Kidney (tissue), 14 donors: ENCODE measurements around the gene SEMA3A. TPM values are rescaled to one million over a fixed set of nuclear protein-coding genes. Genes with fewer than 3 reads are reported as not detected.

Experiments
- DNase-seq, 5 donors: peaks; one replicate each; pipeline ENCODE4 v3.0.0-alpha.2; 2013 to 2020
- FAIRE-seq: peaks from 2 replicates; lab custom pipeline; 2012; peaks lifted over from hg19 to GRCh38; lab: Jason Lieb, UNC
- H3K27ac ChIP-seq, 2 donors: one replicate each; pipeline ENCODE4 v1.7.0; 2013; ENCODE audit warnings: low read depth in 2 of 2, low read length in 2 of 2, inconsistent platforms in 1 of 2
- H3K27me3 ChIP-seq: one replicate; pipeline ENCODE4 v1.7.1; 2013; ENCODE audit warnings: low read length, inconsistent platforms; ENCODE audit not compliant: control insufficient read depth, insufficient read depth
- H3K36me3 ChIP-seq, 3 donors: one replicate each; pipeline versions ENCODE4 v1.7.0 to v1.7.1; 2013; ENCODE audit warnings: low read length in 3 of 3, control low read depth in 1 of 3, inconsistent platforms in 1 of 3; ENCODE audit not compliant: insufficient read depth in 3 of 3, control insufficient read depth in 2 of 3
- H3K4me1 ChIP-seq, 3 donors: one replicate each; pipeline versions ENCODE4 v1.7.0 to v1.7.1; 2013; ENCODE audit warnings: low read length in 3 of 3, inconsistent platforms in 1 of 3, low read depth in 1 of 3; ENCODE audit not compliant: control insufficient read depth in 2 of 3, insufficient read depth in 2 of 3
- H3K4me3 ChIP-seq, 3 donors: one replicate each; pipeline versions ENCODE4 v1.7.0 to v1.8.1; 2013; ENCODE audit warnings: low read length in 3 of 3, control low read depth in 1 of 3, inconsistent platforms in 1 of 3
- H3K9ac ChIP-seq, 3 donors: one replicate each; pipeline versions ENCODE4 v1.7.0 to v1.7.1; 2013; ENCODE audit warnings: low read length in 3 of 3, control low read depth in 1 of 3, inconsistent platforms in 1 of 3
- H3K9me3 ChIP-seq, 3 donors: one replicate each; pipeline versions ENCODE4 v1.7.0 to v1.7.1; 2013; ENCODE audit warnings: low read length in 3 of 3, control low read depth in 1 of 3, inconsistent platforms in 1 of 3; ENCODE audit not compliant: control insufficient read depth in 2 of 3, insufficient read depth in 1 of 3
- intact Hi-C: fragments of 100-400 bp; cut with DNase I; formaldehyde crosslinking; loops from one replicate; pipeline ENCODE4 v1.11.1; 2022
- polyA plus RNA-seq: library from polyadenylated mRNA; stranded (reverse); fragments of 350-450 nt; fragmentation: Illumina TruSeq; extraction: RNeasy Lipid Tissue Mini Kit (QIAGEN cat#74804); gene quantifications from one replicate; pipeline ENCODE4 v1.2.3, GENCODE V29; 2014; ENCODE audit warnings: low read depth, low replicate concordance; ENCODE audit not compliant: insufficient read depth
- total RNA-seq: library from RNA; stranded (reverse); fragmentation: NEBNext Ultra II Directional; extraction: Animal tissue kit (Norgen Biotek cat#: 25700); gene quantifications from one replicate; pipeline ENCODE4 v1.2.1, GENCODE V29; 2021
- TF ChIP-seq, protein P1 (sequence below): IDR thresholded peaks from 3 replicates; pipeline ENCODE4 v1.5.1; 2012; ENCODE audit warnings: mild to moderate bottlenecking, moderate library complexity, borderline replicate concordance; ENCODE audit not compliant: insufficient read depth; ENCODE audit errors: extremely low read depth
- donor health status: control.
- donor health status: control.
- donor health status: control.
- donor health status: control.
- donor health status: control.
- donor health status: DM: yes; HTN: yes; CAD: no.
- donor health status: Normal renal cell carcinoma (clear cell type).

The SEMA3A gene
- total and polyA plus RNA-seq, 2 donors from 2014 or later, result 0.34 to 10.7 TPM

DNA sequence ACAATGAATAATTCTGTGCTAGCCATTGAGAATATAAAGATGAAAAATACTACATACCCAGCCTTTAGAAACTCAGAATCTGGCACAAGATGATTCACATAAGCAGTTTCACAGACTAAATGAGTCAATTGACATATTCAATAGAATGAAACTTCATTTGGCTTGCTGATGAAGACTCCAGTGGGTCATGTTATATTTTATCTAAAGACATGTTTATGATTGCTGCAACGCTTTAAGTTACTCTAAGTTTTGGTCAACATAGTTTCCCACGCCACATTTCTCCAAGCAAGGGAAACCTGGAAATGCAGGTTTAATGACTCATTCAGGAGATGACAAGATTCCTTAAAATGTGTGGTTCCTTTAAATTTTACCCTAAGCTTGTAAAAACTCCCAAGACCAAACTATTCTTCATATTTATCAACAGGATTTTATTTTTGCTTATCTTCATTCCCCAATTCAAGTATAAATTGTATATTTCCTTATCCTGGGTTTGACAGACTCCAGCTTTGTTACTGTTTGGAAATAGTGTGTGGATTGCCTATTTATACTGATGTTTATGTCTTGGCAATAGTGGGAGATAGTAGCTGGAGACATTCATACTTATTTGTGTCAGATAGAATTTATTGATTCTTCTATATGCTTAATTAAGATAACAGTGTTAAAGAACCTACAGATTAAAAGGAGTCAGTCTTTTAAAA lies 6.6 kb downstream of the SEMA3A start:
- Histone ChIP-seq H3K4me3 (no peak overlapping the region), H3K27ac (no peak overlapping the region), H3K9me3 (no peaks in the 10 kb centered on the region), H3K27me3 (no peaks in the 10 kb centered on the region), H3K36me3 (no peaks in the 10 kb centered on the region), H3K9ac (no peak overlapping the region), H3K4me1 (no peaks in the 10 kb centered on the region)
- FAIRE-seq, result no peak
- TF ChIP-seq, protein P1, sequence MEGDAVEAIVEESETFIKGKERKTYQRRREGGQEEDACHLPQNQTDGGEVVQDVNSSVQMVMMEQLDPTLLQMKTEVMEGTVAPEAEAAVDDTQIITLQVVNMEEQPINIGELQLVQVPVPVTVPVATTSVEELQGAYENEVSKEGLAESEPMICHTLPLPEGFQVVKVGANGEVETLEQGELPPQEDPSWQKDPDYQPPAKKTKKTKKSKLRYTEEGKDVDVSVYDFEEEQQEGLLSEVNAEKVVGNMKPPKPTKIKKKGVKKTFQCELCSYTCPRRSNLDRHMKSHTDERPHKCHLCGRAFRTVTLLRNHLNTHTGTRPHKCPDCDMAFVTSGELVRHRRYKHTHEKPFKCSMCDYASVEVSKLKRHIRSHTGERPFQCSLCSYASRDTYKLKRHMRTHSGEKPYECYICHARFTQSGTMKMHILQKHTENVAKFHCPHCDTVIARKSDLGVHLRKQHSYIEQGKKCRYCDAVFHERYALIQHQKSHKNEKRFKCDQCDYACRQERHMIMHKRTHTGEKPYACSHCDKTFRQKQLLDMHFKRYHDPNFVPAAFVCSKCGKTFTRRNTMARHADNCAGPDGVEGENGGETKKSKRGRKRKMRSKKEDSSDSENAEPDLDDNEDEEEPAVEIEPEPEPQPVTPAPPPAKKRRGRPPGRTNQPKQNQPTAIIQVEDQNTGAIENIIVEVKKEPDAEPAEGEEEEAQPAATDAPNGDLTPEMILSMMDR, result no peak
- intact Hi-C loops, result no loop called here
- peak in 1 of 5 donors; percentile 31 for DNase-seq

DNA sequence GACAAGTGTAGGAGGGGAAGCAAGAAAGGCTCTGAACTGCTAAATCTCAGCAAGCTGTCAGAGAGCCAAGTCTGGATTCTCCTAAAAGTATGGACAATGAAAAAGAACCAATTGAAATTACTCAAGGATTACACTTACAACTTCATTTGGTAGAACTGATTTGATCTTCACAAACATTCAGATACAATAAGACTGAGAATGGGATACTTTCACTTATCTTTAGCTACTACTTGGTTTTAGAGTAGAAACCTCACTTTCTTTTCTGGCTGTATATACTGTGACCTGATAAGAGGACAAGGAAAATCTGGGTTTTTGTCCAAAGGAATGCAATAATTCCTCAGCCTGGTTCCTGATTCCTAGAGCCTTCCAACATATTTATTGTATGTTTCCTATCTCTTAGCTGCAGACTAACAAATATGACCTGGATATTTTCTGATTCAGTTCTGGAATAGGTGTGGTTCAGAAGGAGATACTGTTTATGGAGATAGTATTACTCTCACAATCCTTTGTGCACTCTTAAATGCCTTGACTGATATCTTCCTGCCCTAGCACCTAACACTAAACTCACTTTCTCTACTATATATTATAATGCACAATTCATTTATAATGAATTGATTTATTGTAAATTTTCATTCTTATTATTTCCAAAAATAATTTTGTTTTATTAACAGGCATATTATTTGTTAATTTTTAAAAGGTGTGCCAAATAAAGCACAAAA lies 7.3 kb downstream of the SEMA3A start:
- H3K4me1 ChIP-seq, result no peaks in the 10 kb centered on the region
- no peak overlapping the region for H3K9ac ChIP-seq
- no peak for DNase-seq
- H3K27ac ChIP-seq, result no peak overlapping the region
- H3K27me3 ChIP-seq, result no peaks in the 10 kb centered on the region
- intact Hi-C loops, result no loop called here
- H3K9me3 ChIP-seq, result no peaks in the 10 kb centered on the region
- no peak overlapping the region for H3K4me3 ChIP-seq
- H3K36me3 ChIP-seq, result no peaks in the 10 kb centered on the region
- TF ChIP-seq, protein P1, result no peak
- peak; percentile 63 for FAIRE-seq

DNA sequence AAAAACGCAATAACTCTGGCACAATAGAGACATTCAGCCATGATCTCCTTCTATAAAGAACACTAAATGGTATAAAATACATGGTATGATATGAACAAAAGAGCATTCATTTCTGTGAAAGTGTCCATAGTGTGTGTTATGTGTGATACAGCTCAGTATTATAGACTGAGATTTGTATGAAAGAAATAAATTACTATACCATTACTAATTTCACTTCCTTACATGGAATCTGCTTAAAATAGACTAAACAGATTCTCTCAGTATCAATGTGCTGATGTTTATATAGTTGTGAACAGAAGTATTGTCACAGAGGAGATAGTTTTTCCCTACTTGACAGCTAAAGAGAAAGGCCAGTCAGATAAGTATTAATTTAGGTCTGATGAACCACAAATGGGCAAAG lies 10.8 kb downstream of the SEMA3A start:
- FAIRE-seq, result no peak

More for the DNA sequence above, 10.8 kb downstream of the SEMA3A start:
- no peak overlapping the region for H3K9ac ChIP-seq
- H3K27ac ChIP-seq, result no peak overlapping the region
- TF ChIP-seq, protein P1, result no peak
- DNase-seq, result no peak
- no peak overlapping the region for H3K4me3 ChIP-seq
- no peaks in the 10 kb centered on the region for H3K4me1 ChIP-seq
- H3K9me3 ChIP-seq, result no peaks in the 10 kb centered on the region
- H3K36me3 ChIP-seq, result no peaks in the 10 kb centered on the region
- intact Hi-C loops, result no loop called here
- no peaks in the 10 kb centered on the region for H3K27me3 ChIP-seq
